ENCODE results near the gene CDHR4.

Gene CDHR4

GRCh38 chr3:49799761-49800160 is at the start of gene CDHR4:
Gene CDHR4 (minus strand): TSS chr3:49799873. CDS start chr3:49799812, 61 bp downstream.
- H3K9me3 ChIP-seq (ENCODE audit: severe bottlenecking), result no peaks in the 10 kb centered on the region
- DNase-seq (ENCODE audit: low spot score) (no peak), ATAC-seq (ENCODE audit: low read depth) (peak; percentile 50)
- no peaks in the 10 kb centered on the region for H3K36me3 ChIP-seq (ENCODE audit: low read depth)
- H3K27me3 ChIP-seq (ENCODE audit: insufficient read depth, poor library complexity, severe bottlenecking), result no peaks in the 10 kb centered on the region
- peaks cover 9% of the 10 kb centered on the region for H3K4me1 ChIP-seq (ENCODE audit: insufficient read depth, poor library complexity, severe bottlenecking)
- TF ChIP-seq CTCF (IDR thresholded peaks at IDR 0.05; ENCODE audit: poor library complexity, severe bottlenecking), result no peak
- H3K27ac ChIP-seq (ENCODE audit: poor library complexity, severe bottlenecking), result no peak within 1 kb of the TSS
- no peak within 1 kb of the TSS for H3K4me3 ChIP-seq (ENCODE audit: severe bottlenecking)

GRCh38 chr3:49845694-49846093 is 46.0 kb upstream of the CDHR4 start:
- no peaks in the 10 kb centered on the region for H3K9me3 ChIP-seq (ENCODE audit: severe bottlenecking)
- no peak for DNase-seq (ENCODE audit: low spot score)
- no peak overlapping the region for H3K27ac ChIP-seq (ENCODE audit: poor library complexity, severe bottlenecking)
- H3K27me3 ChIP-seq (ENCODE audit: insufficient read depth, poor library complexity, severe bottlenecking), result no peaks in the 10 kb centered on the region
- no peak for TF ChIP-seq CTCF (IDR thresholded peaks at IDR 0.05; ENCODE audit: poor library complexity, severe bottlenecking)
- no peaks in the 10 kb centered on the region for H3K4me1 ChIP-seq (ENCODE audit: insufficient read depth, poor library complexity, severe bottlenecking)
- H3K4me3 ChIP-seq (ENCODE audit: severe bottlenecking), result no peak overlapping the region
- ATAC-seq (ENCODE audit: low read depth), result no peak
- H3K36me3 ChIP-seq (ENCODE audit: low read depth), result peaks cover 36% of the 10 kb centered on the region

GRCh38 chr3:49844464-49845183 is 45.0 kb upstream of the CDHR4 start:
- Histone ChIP-seq H3K27ac (ENCODE audit: poor library complexity, severe bottlenecking) (no peak overlapping the region), H3K27me3 (ENCODE audit: insufficient read depth, poor library complexity, severe bottlenecking) (no peaks in the 10 kb centered on the region), H3K4me1 (ENCODE audit: insufficient read depth, poor library complexity, severe bottlenecking) (no peaks in the 10 kb centered on the region), H3K36me3 (ENCODE audit: low read depth) (peaks cover 38% of the 10 kb centered on the region), H3K4me3 (ENCODE audit: severe bottlenecking) (no peak overlapping the region), H3K9me3 (ENCODE audit: severe bottlenecking) (no peaks in the 10 kb centered on the region)
- DNase-seq (ENCODE audit: low spot score) (no peak), ATAC-seq (ENCODE audit: low read depth) (no peak)
- no peak for TF ChIP-seq CTCF (IDR thresholded peaks at IDR 0.05; ENCODE audit: poor library complexity, severe bottlenecking)

- no peak for TF ChIP-seq CTCF (IDR thresholded peaks at IDR 0.05; ENCODE audit: poor library complexity, severe bottlenecking)
- peaks cover 48% of the 10 kb centered on the region for H3K36me3 ChIP-seq (ENCODE audit: low read depth)
- no peaks in the 10 kb centered on the region for H3K9me3 ChIP-seq (ENCODE audit: severe bottlenecking)
- ATAC-seq (ENCODE audit: low read depth) (no peak), DNase-seq (ENCODE audit: low spot score) (no peak)
- no peaks in the 10 kb centered on the region for H3K4me1 ChIP-seq (ENCODE audit: insufficient read depth, poor library complexity, severe bottlenecking)
- no peaks in the 10 kb centered on the region for H3K27me3 ChIP-seq (ENCODE audit: insufficient read depth, poor library complexity, severe bottlenecking)
- no peak overlapping the region for H3K27ac ChIP-seq (ENCODE audit: poor library complexity, severe bottlenecking)
- no peak overlapping the region for H3K4me3 ChIP-seq (ENCODE audit: severe bottlenecking)
These were observed 43.3 kb upstream of the CDHR4 start for GRCh38 chr3:49842843-49843517.

GRCh38 chr3:49841806-49842205 is 42.1 kb upstream of the CDHR4 start:
- Histone ChIP-seq H3K36me3 (ENCODE audit: low read depth) (peaks cover 41% of the 10 kb centered on the region), H3K27ac (ENCODE audit: poor library complexity, severe bottlenecking) (no peak overlapping the region), H3K4me3 (ENCODE audit: severe bottlenecking) (no peak overlapping the region), H3K27me3 (ENCODE audit: insufficient read depth, poor library complexity, severe bottlenecking) (no peaks in the 10 kb centered on the region), H3K9me3 (ENCODE audit: severe bottlenecking) (no peaks in the 10 kb centered on the region), H3K4me1 (ENCODE audit: insufficient read depth, poor library complexity, severe bottlenecking) (no peaks in the 10 kb centered on the region)
- ATAC-seq (ENCODE audit: low read depth), result no peak; the same call in 2 of the 3 replicates
- no peak for TF ChIP-seq CTCF (IDR thresholded peaks at IDR 0.05; ENCODE audit: poor library complexity, severe bottlenecking)
- no peak for DNase-seq (ENCODE audit: low spot score)
